NCI-H1417 treated with DMSO at 0.1 percent for 48 hours (cell line): ENCODE results near the gene ABO.
"Not testable (repeated sequence)": the region's sequence is repeated elsewhere in the genome, so short reads cannot be mapped to it uniquely, and the experiment has no call there.

ENCODE experiments used
- DNase-seq: peaks from one replicate; lab custom pipeline; 2025; lab: John Stamatoyannopoulos, UW

Gene ABO

GRCh38 chr9:133262226-133262625 is 12.8 kb downstream of the ABO start:
- DNase-seq = no peak

- no peak for DNase-seq
These were observed 13.3 kb downstream of the ABO start for GRCh38 chr9:133261753-133262120.

GRCh38 chr9:133261103-133261752 is 13.8 kb downstream of the ABO start:
- DNase-seq = no peak

- DNase-seq = no peak
These were observed 14.5 kb downstream of the ABO start for GRCh38 chr9:133260334-133261102.

GRCh38 chr9:133258061-133259015 is 16.7 kb downstream of the ABO start:
- DNase-seq = no peak

- DNase-seq = no peak
These were observed 17.5 kb downstream of the ABO start for GRCh38 chr9:133257465-133257956.

GRCh38 chr9:133256686-133257091 is 18.3 kb downstream of the ABO start:
- no peak for DNase-seq

- DNase-seq = no peak
These were observed 18.9 kb downstream of the ABO start for GRCh38 chr9:133256136-133256461.

- DNase-seq = no peak
These were observed 19.4 kb downstream of the ABO start for GRCh38 chr9:133255371-133256135.

GRCh38 chr9:133254471-133254870 is 20.5 kb downstream of the ABO start:
- no peak for DNase-seq

GRCh38 chr9:133253268-133253667 is 21.7 kb downstream of the ABO start:
- DNase-seq = no peak

- no peak for DNase-seq
These were observed 22.5 kb downstream of the ABO start for GRCh38 chr9:133252301-133253020.

- no peak for DNase-seq
These were observed 23.2 kb downstream of the ABO start for GRCh38 chr9:133251773-133252172.

GRCh38 chr9:133251221-133251620 is 23.8 kb downstream of the ABO start:
- not testable (repeated sequence) for DNase-seq

- DNase-seq = no peak
These were observed 24.2 kb downstream of the ABO start for GRCh38 chr9:133250741-133251170.

GRCh38 chr9:133249337-133249736 is 25.7 kb downstream of the ABO start:
- no peak for DNase-seq

- no peak for DNase-seq
These were observed 26.2 kb downstream of the ABO start for GRCh38 chr9:133248726-133249295.

- no peak for DNase-seq
These were observed 27.4 kb downstream of the ABO start for GRCh38 chr9:133247632-133248031.

- no peak for DNase-seq
These were observed 28.0 kb downstream of the ABO start for GRCh38 chr9:133246991-133247390.

GRCh38 chr9:133246562-133246961 is 28.4 kb downstream of the ABO start:
- DNase-seq = no peak

GRCh38 chr9:133242991-133243390 is 32.0 kb downstream of the ABO start:
- no peak for DNase-seq
